NCI-H2107 treated with DMSO at 0.1 percent for 48 hours (cell line): Measurements from ENCODE around the gene USP20.

Experiments
- DNase-seq: peaks from one replicate; lab custom pipeline; 2025; ENCODE audit not compliant: unreplicated experiment; lab: John Stamatoyannopoulos, UW

USP20 gene

DNA sequence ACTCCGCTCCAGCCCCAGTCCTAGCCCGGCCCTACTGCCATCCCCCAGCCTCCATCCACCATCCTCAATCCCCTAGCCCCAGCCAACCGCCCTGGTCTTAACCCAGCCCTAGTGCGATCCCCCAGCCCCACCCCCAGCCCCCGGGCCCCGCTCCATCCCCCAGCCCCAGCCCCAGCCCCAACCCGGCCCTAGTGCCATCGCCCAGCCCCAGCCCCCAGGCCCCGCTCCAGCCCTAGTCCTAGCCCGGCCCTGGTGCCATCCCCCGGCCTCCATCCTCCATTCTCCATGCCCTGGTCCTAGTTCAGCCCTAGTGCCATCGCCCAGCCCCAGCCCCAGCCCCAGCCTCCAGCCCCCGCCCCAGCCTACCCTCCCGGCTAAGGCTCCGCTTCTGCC is 11.7 kb upstream of the USP20 start:
- DNase-seq, result no peak

DNA sequence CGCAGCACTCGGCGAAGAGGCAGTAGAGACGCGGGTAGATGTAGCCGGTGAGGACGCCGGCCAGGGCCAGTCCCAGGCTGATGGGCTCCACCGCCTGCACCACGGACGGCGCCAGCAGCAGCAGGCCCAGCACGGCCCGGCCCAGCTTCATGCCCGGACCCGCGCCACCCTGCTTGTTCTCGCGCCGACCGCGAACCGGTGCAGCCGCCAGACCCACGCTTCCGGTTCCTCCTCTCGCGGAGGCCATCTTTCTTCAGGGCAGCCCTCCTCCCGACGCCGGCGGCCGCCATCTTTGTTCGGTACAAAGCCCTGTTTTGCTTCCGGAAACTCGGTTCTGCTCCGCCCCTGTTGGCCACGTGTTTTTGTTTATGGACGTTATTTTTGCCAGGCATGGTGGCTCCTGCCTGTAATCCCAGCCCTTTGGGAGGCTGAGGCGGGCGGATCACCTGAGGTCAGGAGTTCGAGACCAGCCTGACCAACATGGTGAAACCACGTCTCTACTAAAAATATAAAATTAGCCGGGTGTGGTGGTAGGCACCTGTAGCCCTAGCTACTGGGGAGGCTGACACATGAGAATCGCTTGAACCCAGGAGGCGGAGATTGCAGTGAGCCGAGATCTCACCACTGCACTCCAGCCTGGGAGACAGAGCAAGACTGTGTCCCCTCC is 11.2 kb upstream of the USP20 start, which contains the start of gene TOR1A:
Gene TOR1A, minus strand, starts transcription at position 202 of the 667 bp plus-strand sequence. Its CDS starts 51 bp downstream, at position 151.
- peak; percentile 93 for DNase-seq

- no peak for DNase-seq
Observed at GRCh38 chr9:129826344-129826743, 8.9 kb upstream of the USP20 start.

DNA sequence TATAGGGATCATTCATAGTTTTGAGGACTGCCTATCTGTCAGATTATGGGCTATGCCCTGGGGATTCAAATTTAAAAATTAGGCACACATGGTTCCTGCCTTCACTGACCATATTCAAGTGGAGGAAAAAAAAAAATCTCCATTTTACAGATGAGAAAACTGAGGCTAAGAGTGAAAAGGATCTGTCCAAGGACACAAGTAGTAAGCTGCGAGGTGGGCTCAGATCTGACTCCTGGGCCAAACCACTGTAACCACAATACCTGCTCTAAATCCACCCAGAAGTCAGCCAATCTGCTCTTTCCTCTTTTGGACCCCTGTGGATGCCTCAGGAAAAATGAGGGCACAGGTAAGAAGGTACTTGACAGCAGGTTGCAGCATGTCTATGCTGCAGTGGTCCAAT is 8.5 kb upstream of the USP20 start:
- no peak for DNase-seq

DNA sequence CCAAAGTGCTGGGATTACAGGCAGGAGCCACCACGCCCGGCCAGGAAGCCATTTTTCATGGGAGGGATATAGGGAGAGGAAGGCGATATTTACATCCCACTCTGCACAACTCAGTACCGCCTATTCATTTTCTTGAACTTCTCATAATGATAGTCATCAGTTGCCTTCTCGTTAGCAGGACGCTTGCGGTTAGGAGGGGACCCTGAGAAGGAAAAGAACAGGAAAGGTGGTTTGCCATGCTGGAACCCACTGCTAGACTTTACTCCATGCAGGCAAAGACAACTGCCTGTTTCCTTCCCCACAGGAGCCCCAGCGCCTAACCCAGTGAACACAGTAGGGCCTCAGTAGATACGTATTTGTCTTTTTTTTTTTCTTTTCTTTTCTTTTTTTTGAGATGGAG is 7.2 kb upstream of the USP20 start:
- DNase-seq, result no peak

DNA sequence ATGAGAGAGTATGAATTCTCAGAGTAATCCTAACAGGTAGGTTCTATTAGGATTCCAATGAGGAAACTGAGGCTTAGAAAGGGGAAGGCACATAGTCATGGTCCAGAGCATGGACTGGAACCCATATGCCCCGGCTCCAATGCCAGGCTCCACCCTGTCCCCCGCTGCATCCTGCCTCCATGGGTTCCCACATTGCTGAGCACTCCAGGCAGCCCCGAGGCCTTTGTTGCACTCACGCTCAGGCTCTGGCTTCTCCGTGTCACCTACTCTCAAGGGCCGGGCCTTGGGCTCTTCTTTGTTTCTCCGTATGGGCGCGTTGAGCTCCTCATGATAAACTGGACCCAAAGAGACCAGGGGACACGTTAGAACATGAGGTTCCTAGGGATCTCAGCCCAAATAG is 6.3 kb upstream of the USP20 start:
- no peak for DNase-seq

DNA sequence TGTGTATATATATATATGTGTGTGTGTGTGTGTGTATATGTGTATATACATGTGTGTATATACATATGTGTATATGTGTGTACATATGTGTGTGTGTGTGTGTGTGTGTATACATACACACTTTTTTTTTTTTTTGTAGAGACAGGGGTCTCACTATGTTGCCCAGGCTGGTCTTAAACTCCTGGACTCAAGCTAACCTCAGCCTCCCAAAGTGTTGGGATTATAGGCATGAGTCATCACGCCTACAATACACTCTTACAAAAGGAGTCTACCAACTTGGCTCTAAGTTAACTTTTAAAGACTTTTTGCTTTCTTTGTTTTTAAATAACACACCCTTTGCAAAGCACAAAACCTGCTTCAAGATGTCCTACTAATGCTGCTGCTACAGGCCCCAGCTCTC is 2.3 kb upstream of the USP20 start:
- DNase-seq, result no peak

GRCh38 chr9:129834489-129835127 is 650 bp upstream of the USP20 start:
- no peak for DNase-seq

DNA sequence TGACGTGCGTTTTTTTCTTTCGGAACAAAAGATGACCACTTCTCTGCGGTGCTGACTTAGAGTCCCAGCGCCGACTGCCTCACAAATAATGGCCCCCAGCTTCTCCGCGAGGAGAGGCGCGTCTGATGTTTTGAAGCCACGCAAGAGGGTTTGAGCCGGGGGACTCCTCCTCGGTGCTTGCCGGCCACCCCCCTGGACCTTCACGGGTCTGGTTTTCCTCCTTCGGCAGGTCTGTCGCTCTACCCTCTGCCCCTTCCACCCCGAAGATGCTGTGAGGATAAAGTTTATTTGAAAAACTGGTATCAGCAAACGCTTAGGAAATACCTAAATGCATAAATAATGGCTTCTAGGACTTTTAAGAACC is 584 bp downstream of the USP20 start:
- no peak for DNase-seq

DNA sequence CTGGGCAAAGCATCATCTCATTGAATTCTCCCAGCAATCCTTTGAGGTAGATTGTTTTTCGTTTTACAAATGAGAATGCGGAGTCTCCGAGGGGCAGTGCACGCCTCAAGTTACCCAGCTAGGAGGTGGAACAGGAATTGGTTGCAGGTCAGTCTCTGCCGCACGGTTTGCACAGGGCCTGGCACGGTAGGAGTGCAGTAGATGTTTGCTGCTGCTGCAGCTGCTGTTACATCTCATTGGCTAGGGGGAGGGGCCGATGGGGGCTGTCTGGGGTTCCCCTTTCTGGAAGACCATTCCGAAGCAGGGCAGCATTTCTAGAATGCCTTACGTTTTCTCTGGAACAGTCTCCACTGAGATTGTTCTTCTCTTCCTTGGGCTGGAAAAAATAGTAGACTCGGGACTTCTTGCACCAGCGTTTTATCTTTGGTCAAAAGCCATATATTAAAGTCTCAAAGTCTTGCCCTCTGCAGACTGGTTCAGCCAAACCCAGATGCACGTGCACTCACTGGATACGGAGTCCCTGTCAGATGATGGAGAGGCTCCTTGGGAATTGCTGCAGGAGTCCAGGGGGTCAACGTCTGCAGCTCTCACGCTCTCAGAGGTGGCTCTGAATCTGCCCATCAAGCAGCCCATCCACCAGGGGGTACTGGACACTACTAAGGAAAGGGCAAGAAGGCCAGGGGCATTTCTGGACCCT is 1.2 kb downstream of the USP20 start:
- DNase-seq, result no peak

- DNase-seq, result no peak
Observed at GRCh38 chr9:129838707-129839259, 3.5 kb downstream of the USP20 start.

- DNase-seq, result no peak
Observed at GRCh38 chr9:129839324-129840023, 4.2 kb downstream of the USP20 start.

- peak; percentile 82 for DNase-seq
Observed at GRCh38 chr9:129840034-129840433, 4.8 kb downstream of the USP20 start.

- DNase-seq, result no peak
Observed at GRCh38 chr9:129841071-129841470, 5.8 kb downstream of the USP20 start.

- DNase-seq, result no peak
Observed at GRCh38 chr9:129845373-129845772, 10.1 kb downstream of the USP20 start.

- no peak for DNase-seq
Observed at GRCh38 chr9:129848712-129849441, 13.6 kb downstream of the USP20 start.

DNA sequence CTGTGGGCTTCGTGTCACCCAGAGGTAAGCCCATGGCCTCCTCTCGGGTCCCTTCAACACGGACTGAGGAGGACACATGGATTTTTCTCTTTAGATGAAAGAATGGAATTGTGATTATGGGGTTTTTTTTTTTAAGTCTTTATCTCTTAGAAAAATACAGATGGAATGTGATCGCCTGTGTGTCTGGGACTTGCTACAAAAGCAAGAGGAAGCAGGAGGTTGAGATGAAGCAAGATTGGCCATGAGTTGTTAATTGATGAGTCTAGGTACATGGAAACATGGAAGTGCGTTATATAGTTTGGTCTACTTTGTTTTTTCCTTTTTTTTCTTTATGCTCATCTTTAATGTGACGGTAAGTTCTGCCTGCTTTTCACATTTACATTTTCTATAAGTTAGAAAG is 14.6 kb downstream of the USP20 start:
- DNase-seq, result no peak

DNA sequence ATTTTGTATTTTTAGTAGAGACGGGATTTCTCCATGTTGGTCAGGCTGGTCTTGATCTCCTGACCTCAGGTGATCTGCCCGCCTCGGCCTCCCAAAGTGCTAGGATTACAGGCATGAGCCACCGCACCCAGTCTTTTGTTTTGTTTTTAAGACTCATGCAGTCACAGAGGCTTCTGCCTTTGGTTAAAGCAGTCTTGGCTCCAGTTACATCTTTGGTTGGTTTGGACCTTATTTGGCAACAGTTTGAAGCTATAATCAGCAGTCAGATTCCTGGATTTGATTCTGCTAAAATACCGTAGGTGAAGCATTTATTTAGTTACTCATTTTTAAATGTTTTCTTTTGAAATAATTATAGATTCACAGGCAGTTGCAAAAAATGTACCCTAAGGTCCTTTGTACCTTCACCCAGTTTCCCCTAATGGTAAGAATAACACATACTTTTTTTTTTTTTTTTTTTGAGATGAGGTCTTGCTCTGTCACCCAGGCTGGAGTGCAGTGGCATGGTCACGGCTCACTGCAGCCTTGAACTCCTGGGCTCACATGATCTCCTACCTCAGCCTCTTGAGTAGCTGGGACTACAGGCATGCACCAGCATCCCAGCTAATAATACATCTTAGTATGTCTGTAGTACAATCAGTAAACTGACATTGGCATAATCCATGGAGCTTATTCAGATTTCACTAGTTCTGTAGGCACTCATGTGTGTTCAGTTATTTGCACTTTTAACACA is 15.7 kb downstream of the USP20 start:
- DNase-seq, result no peak

DNA sequence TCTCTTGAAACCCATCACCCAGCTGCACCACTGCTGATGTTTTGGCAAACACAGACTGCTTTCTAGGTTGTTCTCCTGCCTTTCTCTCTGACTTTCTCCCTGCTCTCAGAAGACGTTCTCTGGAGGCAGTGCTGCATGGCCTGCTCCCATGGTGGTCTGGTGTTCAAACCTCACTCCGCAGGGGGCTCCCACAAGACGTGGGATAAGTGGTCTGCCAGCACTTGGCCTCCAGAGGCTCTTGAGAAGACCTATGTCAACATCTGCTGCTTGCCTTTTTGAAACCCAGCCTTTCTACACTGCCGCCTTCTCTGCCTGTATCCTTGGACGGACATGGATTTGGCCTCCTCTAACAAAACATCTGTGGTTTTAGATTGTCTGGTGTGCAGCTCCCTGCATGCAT is 16.6 kb downstream of the USP20 start:
- no peak for DNase-seq

DNA sequence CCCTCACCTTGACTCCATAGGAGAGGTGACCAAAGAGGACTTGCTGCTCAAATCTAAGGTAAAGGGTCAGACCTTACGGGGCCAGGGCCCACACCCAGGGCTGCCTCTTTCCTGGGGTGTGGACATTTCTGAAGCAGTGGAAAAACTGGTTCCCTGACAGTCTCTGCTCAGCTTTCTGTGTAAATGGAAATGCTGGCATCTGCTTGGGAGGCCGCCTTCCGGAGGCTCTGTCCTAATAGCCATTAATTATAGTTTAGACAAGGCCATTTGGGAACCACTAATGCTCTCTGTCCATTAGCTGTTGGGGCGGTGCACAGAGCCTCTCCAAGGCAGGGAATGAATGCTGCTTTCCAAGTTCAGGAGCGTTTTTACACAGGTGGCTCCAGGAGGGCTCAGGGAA is 17.3 kb downstream of the USP20 start:
- no peak for DNase-seq
